ENCODE data around the gene ESYT2. TPM values are rescaled to one million over a fixed set of nuclear protein-coding genes. Genes with fewer than 3 reads are reported as not detected.
A peak's percentile ranks its signal among the peaks of the same experiment; 100 is the strongest.

Gene ESYT2
- total RNA-seq, 1 experiment from 2014 or later = 33.1 TPM

DNA sequence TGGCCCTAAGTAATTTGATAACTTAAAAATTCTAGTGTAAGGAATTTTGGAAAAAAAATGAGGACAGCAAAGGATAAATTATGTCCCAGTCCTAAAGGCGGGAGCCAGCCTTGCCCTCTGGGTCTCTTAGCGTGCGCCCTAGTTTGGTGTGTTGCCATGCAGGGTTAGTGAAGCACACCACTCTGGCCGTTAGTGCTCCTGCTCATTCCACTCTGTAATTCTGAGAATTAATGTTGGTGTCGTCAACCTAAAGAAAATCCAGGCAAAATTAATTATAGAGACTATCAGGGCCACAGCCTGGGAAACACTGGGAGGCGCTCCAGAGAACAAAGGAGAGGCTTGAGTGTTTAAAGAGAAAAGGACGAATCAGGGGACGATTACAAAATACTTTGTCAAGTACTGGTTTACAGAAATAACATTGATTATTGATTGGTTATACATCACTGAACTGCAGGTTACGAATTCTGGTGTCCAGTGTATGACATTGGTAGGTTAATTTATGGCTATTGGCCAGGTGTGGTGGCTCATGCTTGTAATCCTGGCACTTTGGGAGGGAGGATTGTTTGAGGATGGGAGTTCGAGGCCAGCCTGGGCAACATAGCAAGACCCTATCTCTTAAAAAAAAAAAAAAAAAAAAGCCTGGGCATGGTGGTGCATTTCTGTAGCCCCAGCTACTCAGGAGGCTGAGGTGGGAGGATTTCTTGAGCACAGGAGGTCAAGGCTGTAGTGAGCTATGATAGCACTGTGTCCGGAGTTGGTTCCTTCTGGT is 32.8 kb upstream of the ESYT2 start:
- H3K4me3 ChIP-seq (ENCODE audit: insufficient read depth, low read depth, low read length) = no peak overlapping the region
- H3K36me3 ChIP-seq (replicated peaks; ENCODE audit: control insufficient read depth, insufficient read depth, low read length) = no peaks in the 10 kb centered on the region
- H3K27me3 ChIP-seq (ENCODE audit: control insufficient read depth, insufficient read depth, low read length) = no peaks in the 10 kb centered on the region
- no peak for DNase-seq

DNA sequence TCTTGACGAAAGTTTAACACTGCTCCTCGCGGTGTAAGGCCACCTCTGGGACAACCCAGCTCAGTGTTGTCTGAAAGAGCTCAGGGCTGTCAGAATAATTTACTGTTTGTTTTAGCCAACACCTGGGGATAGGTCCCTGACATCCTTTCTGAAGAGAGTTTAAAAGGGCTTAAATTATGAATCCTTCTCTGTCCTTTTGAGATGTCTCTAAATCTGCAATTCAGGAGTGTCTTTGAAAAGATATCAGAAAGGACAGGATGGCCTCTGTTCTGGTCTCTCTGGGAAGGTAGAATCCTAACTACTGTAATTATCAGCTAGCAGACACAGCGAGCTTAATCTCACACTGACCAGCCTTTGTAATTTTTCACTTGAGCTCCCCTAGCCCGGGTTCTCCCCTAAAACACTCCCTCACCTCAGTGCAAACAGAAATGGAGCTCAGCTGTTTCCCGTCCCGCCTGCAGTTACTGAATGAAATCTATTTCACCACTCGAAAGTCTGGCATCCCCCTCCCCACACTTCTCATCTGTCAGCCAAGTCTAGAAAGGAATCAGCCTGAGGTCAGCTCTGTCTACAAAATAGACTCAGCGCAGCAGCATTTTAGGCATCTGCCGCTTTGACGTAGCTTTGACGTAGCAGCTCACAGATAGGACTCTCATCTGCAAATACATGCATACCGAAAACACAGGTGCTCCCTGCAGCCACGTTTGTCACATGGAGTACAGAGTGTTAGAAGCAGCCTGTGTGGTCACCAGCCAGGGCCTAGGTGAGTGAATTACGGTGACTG is 31.9 kb upstream of the ESYT2 start:
- no peaks in the 10 kb centered on the region for H3K27me3 ChIP-seq (ENCODE audit: control insufficient read depth, insufficient read depth, low read length)
- DNase-seq = no peak
- no peaks in the 10 kb centered on the region for H3K36me3 ChIP-seq (replicated peaks; ENCODE audit: control insufficient read depth, insufficient read depth, low read length)
- no peak overlapping the region for H3K4me3 ChIP-seq (ENCODE audit: insufficient read depth, low read depth, low read length)

DNA sequence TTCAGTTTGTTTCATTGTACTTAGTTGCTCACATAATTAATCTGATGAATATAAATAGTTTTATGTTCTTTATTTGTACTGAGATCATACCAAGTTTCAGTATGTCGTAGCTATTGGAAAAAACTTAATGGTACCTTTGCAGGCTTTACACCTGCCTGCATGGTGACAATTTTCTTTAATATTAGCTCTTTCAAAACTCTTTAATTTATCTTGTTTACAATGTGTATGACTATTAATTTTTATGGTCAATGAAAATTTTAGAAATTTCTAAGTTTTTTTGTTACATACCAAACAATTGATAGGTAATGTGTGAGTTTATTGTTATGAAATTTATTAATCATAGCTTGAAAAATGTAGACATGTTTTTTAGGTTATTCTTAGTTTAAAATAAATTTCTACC is 31.1 kb upstream of the ESYT2 start:
- Histone ChIP-seq H3K27me3 (ENCODE audit: control insufficient read depth, insufficient read depth, low read length) (no peaks in the 10 kb centered on the region), H3K4me3 (ENCODE audit: insufficient read depth, low read depth, low read length) (no peak overlapping the region), H3K36me3 (replicated peaks; ENCODE audit: control insufficient read depth, insufficient read depth, low read length) (no peaks in the 10 kb centered on the region)
- no peak for DNase-seq

DNA sequence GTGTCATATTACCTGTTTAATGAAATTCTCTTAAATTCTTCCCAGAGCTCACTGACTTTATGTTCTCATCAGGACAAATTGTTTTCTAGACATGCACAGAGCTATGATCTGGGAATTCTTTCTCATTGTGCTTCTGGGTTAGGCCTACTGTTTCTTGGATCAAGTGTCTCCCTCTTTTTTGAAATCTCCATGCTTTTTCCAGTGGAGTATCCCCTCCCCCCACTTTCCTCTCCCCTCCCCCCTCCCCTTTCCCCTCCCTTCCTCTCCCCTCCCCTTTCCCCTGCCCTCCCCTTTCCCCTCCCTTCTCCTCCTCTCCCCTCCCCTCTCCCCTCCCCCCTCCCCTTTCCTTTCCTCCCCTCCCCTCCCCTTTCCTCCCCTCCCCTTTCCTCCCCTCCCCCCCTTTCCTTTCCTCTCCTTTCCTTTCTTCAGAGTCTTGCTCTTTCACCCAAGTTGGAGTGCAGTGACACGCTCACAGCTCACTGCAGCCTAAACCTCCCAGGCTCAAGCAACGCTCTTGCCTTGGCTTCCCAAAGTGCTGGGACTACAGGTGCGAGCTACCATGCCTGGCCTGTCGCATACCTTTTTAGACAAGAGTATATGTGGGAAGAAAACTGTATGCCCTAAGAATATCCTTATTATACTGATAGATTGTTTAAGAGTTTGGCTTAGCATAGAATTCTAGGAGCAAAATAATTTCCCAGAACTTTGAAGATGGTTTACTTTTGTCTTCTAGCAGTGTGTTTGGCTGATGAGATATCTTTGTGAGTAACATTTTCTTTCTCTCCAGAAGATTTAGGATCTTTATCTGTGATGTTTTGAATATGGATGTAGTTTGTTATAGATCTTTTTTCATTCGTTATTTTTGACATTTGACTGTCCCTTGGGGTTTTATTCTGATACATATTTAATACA is 29.5 kb upstream of the ESYT2 start:
- no peak overlapping the region for H3K4me3 ChIP-seq (ENCODE audit: insufficient read depth, low read depth, low read length)
- DNase-seq = peak; percentile 66

DNA sequence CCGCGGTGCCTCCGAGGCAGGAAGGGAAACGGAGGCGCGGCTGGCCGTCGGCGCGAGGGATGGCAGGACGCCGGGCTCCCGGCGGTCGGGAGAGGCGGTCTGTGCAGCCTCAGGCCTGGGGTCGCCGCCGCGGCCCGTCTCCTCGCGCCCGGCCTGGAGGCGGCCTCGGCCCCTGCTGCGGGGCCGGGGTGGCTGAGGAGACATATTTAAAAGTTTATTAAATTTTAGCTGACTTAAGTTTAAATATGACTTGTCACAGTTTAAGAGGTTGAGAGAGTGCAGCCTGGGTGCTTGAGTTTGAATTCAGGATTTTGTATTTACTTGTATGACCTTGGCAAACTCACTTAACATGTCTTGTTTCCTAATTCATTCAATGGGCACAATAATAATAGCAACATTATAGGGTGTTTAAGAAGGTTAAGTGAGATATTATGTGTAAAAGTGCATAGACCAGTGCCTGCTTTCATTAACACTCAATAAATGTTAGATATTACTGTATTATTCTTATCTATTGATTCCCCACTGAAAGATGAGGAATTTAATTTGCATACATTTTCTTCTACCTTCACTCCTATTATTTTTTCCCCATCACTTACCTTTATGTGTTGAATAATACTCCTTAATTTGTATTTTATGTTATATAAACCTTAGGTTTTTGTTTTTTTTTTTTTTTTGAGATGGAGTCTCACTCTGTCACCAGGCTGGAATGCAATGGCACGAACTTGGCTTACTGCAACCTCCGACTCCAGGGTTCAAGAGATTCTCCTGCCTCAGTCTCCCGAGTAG is 27.8 kb upstream of the ESYT2 start:
- no peak for DNase-seq
- H3K27me3 ChIP-seq (ENCODE audit: control insufficient read depth, insufficient read depth, low read length) = no peaks in the 10 kb centered on the region
- H3K36me3 ChIP-seq (replicated peaks; ENCODE audit: control insufficient read depth, insufficient read depth, low read length) = no peaks in the 10 kb centered on the region
- peak overlapping the region; percentile 82 for H3K4me3 ChIP-seq (ENCODE audit: insufficient read depth, low read depth, low read length)

More for the DNA sequence above, 29.5 kb upstream of the ESYT2 start:
- H3K36me3 ChIP-seq (replicated peaks; ENCODE audit: control insufficient read depth, insufficient read depth, low read length) = no peaks in the 10 kb centered on the region
- no peaks in the 10 kb centered on the region for H3K27me3 ChIP-seq (ENCODE audit: control insufficient read depth, insufficient read depth, low read length)

DNA sequence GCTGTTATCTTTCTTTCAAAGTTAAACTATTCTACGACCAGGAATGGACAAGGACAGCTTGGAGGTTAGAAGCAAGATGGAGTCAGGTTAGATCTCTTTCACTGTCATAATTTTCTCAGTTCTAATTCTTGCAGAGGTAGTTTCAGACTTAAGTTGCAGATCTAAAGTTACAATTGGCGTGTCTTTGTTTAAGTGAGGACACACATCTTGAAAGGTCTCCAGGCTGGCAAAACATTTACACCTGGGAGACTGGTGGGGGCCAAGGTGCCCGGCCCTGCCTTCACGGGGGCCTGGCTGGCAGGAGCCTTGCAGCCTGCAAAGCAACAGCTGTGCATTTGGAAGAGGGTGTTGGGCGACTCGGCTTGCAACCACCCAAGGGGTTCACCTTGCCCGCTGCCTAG is 25.4 kb upstream of the ESYT2 start:
- Histone ChIP-seq H3K36me3 (replicated peaks; ENCODE audit: control insufficient read depth, insufficient read depth, low read length) (no peaks in the 10 kb centered on the region), H3K27me3 (ENCODE audit: control insufficient read depth, insufficient read depth, low read length) (no peaks in the 10 kb centered on the region), H3K4me3 (ENCODE audit: insufficient read depth, low read depth, low read length) (no peak overlapping the region)
- no peak for DNase-seq

DNA sequence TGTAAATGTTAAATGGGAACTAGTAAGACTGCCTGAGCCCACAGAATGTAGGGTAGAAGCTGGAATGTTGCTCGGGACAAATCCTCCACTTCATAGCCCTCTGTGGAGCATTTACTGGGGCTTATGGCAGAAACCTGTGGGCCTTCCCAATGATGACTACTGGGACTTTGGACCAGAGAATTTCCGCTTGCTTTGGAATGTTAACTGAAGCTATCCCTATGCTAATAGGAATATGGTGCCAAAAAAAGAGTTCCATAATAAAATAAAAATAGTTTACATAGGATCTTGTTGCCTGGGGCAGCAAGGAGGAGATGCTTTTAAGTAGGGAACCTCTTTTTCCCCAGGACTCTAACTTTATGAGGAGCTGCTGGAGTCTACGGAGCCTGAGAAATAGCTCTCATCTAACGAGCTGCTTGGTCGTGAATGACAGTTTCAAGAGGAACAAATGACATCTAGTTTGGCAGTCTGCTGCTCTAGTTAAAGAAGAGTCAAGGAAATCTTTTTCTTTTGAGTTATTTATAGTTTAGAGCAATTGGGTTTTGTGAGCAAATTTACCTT is 21.3 kb upstream of the ESYT2 start:
- Histone ChIP-seq H3K27me3 (ENCODE audit: control insufficient read depth, insufficient read depth, low read length) (no peaks in the 10 kb centered on the region), H3K36me3 (replicated peaks; ENCODE audit: control insufficient read depth, insufficient read depth, low read length) (no peaks in the 10 kb centered on the region), H3K4me3 (ENCODE audit: insufficient read depth, low read depth, low read length) (no peak overlapping the region)
- DNase-seq = no peak

DNA sequence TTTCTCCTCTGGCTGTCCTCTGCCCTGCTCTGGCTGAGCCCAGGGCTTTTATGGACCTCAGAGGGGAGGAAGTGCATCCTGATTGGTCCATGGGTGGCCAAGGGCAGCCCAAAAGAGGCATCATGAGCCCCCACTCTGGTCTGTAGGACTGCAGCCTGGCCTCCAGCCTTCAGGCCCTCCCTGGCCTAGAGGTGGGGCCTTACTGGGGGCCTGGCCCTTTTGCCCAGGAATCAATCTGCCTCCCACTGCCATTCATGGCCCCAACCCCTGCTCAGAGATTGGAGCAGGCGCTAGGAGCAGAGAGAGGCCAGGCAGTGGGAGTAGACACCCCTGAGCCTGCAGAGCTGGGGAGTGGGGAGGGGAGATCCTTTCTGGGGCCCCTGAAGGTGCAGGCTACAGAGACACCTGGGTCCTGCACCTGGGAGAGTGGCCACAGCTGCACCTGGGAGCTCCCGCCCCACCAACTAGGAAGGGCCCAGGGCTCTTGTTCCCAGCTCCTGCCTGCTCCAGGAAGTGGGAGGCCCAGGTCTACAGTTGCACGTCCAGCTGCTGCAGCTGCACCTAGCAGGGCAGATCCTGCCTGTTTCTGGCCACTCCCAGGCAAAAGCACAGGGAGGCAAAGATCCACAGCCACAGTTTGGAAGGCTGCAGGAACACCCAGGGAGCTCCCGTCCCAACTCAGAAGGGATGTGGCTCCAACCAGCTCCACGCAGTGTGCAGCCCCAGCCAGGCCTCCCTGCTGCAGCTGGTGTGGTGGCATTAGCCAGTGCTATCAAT is 20.6 kb upstream of the ESYT2 start:
- DNase-seq = no peak
- Histone ChIP-seq H3K4me3 (ENCODE audit: insufficient read depth, low read depth, low read length) (no peak overlapping the region), H3K36me3 (replicated peaks; ENCODE audit: control insufficient read depth, insufficient read depth, low read length) (no peaks in the 10 kb centered on the region), H3K27me3 (ENCODE audit: control insufficient read depth, insufficient read depth, low read length) (no peaks in the 10 kb centered on the region)

DNA sequence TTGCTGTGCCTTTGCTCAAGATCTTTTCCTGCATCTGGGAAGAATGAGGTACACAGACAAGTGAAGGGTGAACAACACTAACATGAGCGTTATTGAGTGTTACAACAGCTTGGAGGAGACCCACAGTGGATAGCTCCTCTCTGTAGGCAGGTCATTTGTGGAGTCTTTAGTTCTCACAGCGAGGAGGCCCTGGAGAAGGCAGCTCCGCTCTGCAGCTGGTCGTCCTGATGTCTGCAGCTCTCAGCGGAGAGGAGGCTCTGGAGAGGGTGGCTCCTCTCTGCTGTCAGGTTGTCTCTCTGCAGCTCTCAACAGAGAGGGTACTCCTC is 20.1 kb upstream of the ESYT2 start:
- Histone ChIP-seq H3K4me3 (ENCODE audit: insufficient read depth, low read depth, low read length) (no peak overlapping the region), H3K27me3 (ENCODE audit: control insufficient read depth, insufficient read depth, low read length) (no peaks in the 10 kb centered on the region), H3K36me3 (replicated peaks; ENCODE audit: control insufficient read depth, insufficient read depth, low read length) (no peaks in the 10 kb centered on the region)
- no peak for DNase-seq

DNA sequence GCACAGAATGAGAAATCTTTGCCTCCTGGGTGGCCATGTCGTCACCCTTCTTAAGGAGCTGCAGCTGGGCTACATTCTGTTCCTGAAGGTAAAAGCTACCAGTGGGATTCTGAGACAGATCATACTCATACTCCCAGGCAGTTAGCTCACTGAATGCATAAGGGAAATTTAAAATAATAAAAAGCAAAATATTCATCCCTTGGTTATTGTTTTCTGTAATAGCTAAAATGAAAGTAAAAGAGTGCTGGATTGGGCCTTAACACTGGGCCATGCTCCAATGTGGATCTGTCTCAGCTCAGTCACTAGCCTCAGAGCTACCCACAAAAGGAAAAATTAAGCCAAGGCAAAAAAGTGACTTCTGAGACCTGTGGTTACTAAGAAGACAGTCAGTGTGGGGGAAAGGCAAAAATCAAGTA is 18.1 kb upstream of the ESYT2 start:
- H3K4me3 ChIP-seq (ENCODE audit: insufficient read depth, low read depth, low read length) = no peak overlapping the region
- DNase-seq = no peak
- no peaks in the 10 kb centered on the region for H3K27me3 ChIP-seq (ENCODE audit: control insufficient read depth, insufficient read depth, low read length)
- no peaks in the 10 kb centered on the region for H3K36me3 ChIP-seq (replicated peaks; ENCODE audit: control insufficient read depth, insufficient read depth, low read length)

DNA sequence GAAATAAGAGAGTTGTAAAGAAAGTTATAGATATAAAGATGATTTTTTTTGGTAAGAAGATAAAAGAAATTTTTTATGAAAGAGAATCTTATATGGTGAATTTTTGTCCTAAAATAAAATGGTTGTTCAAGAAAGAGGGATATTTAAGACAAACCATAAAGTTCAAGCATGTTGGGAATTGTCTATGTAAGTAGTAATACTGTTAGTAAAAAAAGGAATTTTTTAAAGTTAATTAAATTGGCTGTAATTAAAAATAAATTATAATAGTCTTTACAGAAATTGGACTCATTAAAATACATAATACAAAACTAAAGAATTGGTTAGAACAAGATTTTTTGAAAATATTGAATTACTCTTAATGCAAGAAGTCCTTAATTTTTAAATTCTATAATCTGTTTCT is 17.0 kb upstream of the ESYT2 start:
- no peaks in the 10 kb centered on the region for H3K27me3 ChIP-seq (ENCODE audit: control insufficient read depth, insufficient read depth, low read length)
- H3K4me3 ChIP-seq (ENCODE audit: insufficient read depth, low read depth, low read length) = no peak overlapping the region
- H3K36me3 ChIP-seq (replicated peaks; ENCODE audit: control insufficient read depth, insufficient read depth, low read length) = no peaks in the 10 kb centered on the region
- no peak for DNase-seq

DNA sequence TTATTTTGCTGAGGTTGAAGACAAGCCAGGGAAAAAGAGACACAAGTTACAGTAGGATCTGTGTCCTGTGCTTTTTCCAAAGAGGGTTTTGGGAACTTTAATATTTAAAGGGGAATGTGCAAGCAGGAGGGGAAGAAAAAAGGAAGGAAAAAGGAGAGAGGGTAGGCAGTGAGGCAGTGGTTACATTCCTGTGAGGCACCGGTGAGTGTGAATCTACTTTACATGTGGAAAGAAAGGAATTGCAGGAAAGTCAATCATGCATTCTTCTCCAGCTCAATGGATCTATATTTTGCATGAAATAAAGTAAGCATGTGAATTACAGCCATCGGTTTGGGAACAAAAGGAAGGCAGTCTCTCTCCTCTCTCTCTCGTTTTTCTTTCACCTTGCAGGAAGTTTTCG is 14.5 kb upstream of the ESYT2 start:
- peak; percentile 57 for DNase-seq
- Histone ChIP-seq H3K27me3 (ENCODE audit: control insufficient read depth, insufficient read depth, low read length) (no peaks in the 10 kb centered on the region), H3K4me3 (ENCODE audit: insufficient read depth, low read depth, low read length) (no peak overlapping the region), H3K36me3 (replicated peaks; ENCODE audit: control insufficient read depth, insufficient read depth, low read length) (no peaks in the 10 kb centered on the region)

DNA sequence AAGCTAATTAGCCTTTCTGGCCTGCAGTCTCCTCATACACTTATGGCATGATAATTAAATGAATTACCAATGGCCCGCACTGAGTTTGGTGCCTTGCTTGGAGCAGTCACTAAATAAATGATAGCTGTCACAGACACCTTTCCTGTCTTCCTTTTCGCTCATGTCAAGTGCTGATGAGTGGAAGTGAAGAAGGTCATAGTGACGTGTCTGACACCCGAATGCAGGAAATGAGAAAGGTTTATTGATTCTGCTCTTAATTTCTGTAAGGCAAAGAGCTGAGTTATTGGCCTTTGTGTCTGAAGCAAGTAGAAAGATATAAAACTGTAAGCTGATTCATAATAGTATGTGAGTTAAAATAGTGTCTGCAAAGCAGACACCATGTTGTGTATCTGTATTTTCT is 13.2 kb upstream of the ESYT2 start:
- Histone ChIP-seq H3K27me3 (ENCODE audit: control insufficient read depth, insufficient read depth, low read length) (no peaks in the 10 kb centered on the region; the same call in 1 of the 2 replicates), H3K36me3 (replicated peaks; ENCODE audit: control insufficient read depth, insufficient read depth, low read length) (no peaks in the 10 kb centered on the region), H3K4me3 (ENCODE audit: insufficient read depth, low read depth, low read length) (no peak overlapping the region)
- DNase-seq = no peak

Measured in H7 (cell line).